ENCODE results near the gene JADE3.

- no peak for TF ChIP-seq CTCF (optimal IDR thresholded peaks at IDR 0.05 in 1 of 3, IDR thresholded peaks at IDR 0.05 in 1 of 3, conservative IDR thresholded peaks at IDR 0.05 in 1 of 3; ENCODE audit: extremely low read depth in 1 of 3, insufficient read depth in 2 of 3, low read length in 3 of 3)
- TF ChIP-seq EZH2 (IDR thresholded peaks at IDR 0.05; ENCODE audit: low read length): no peak
Measured at GRCh38 chrX:46917622-46918021, 5.4 kb downstream of the JADE3 start.

Data from keratinocyte (primary cell).